K562 (cell line): Measurements from ENCODE around the gene SLC10A4. TPM values are rescaled to one million over a fixed set of nuclear protein-coding genes. Genes with fewer than 3 reads are reported as not detected.

Experiments
- CBX1 ChIP-seq: sonication (generic); IDR thresholded peaks from 2 replicates; pipeline ENCODE4 v1.6.1; 2016; ENCODE audit warnings: antibody characterized with exemption, low read depth, mild to moderate bottlenecking
- CHD4 ChIP-seq: fragments of 200-600 bp; sonication (generic); IDR thresholded peaks from 3 replicates; pipeline ENCODE4 v1.6.1; 2012; ENCODE audit warnings: low read depth, mild to moderate bottlenecking, mixed read lengths, low read length, inconsistent platforms; ENCODE audit not compliant: insufficient read depth, insufficient replicate concordance, poor library complexity, severe bottlenecking
- DMBX1 ChIP-seq: fragments of 250-450 bp; sonication (Bioruptor Pico); IDR thresholded peaks from 2 replicates; pipeline ENCODE4 v1.8.0; 2022; ENCODE audit warnings: inconsistent platforms, mild to moderate bottlenecking, moderate library complexity, borderline replicate concordance
- ESRRA ChIP-seq: fragments of 450-650 bp; IDR thresholded peaks from 2 replicates; pipeline ENCODE4 v1.6.1; 2014; ENCODE audit warnings: low read depth, mild to moderate bottlenecking, moderate library complexity, borderline replicate concordance
- HMGN3 ChIP-seq: IDR thresholded peaks from 2 replicates; pipeline ENCODE4 v1.6.1; 2011; ENCODE audit warnings: borderline replicate concordance, low read depth, mild to moderate bottlenecking, mixed read lengths, low read length; ENCODE audit not compliant: insufficient read length; ENCODE audit errors: extremely low read depth
- KHSRP ChIP-seq: fragments of 450-650 bp; IDR thresholded peaks from 2 replicates; pipeline ENCODE4 v1.6.1; 2017
- LEF1 ChIP-seq: fragments of 450-650 bp; IDR thresholded peaks from 2 replicates; pipeline ENCODE4 v1.6.1; 2016; ENCODE audit warnings: mild to moderate bottlenecking
- POLR2AphosphoS5 ChIP-seq: IDR thresholded peaks from 2 replicates; pipeline ENCODE4 v1.6.1; 2011; ENCODE audit warnings: mild to moderate bottlenecking, low read depth, low read length, moderate library complexity; ENCODE audit not compliant: control insufficient read depth, insufficient read depth
- SRSF1 ChIP-seq: fragments of 200-400 bp; formaldehyde crosslinking; IDR thresholded peaks from 2 replicates; pipeline ENCODE4 v1.6.1; 2017; ENCODE audit warnings: mild to moderate bottlenecking, low read depth, low read length, moderate library complexity
- TCF3 ChIP-seq: sonication (generic); formaldehyde crosslinking; IDR thresholded peaks from 2 replicates; pipeline ENCODE4 v1.4.0; 2020; ENCODE audit warnings: mild to moderate bottlenecking, missing genetic modification reagents
- ZNF140 ChIP-seq: fragments of 250-450 bp; sonication (Bioruptor Pico); IDR thresholded peaks from 2 replicates; pipeline ENCODE4 v1.8.0; 2021; ENCODE audit warnings: moderate library complexity, mild to moderate bottlenecking, inconsistent platforms
- ZNF253 ChIP-seq: fragments of 250-450 bp; sonication (Bioruptor Pico); conservative IDR thresholded peaks from 2 replicates; pipeline ENCODE4 v1.6.1; 2021; ENCODE audit warnings: mild to moderate bottlenecking
- ZNF444 ChIP-seq: fragments of 250-450 bp; sonication (Bioruptor Pico); IDR thresholded peaks from 2 replicates; pipeline ENCODE4 v1.4.0; 2020; ENCODE audit warnings: mild to moderate bottlenecking, moderate library complexity
- ZNF780A ChIP-seq: fragments of 250-450 bp; sonication (Bioruptor Pico); IDR thresholded peaks from 2 replicates; pipeline ENCODE4 v1.5.0; 2021; ENCODE audit warnings: mild to moderate bottlenecking
- ZSCAN29 ChIP-seq: fragments of 450-650 bp; IDR thresholded peaks from 2 replicates; pipeline ENCODE4 v1.6.1; 2017
- polyA plus RNA-seq, 8 experiments: library from polyadenylated mRNA; depleted of rRNA in 4 of 8; stranded (reverse) in 5 of 8; unstranded in 3 of 8; fragments of >200 nt; fragmentation: Nextera tagmentation in 2 of 8; fragmentation: Illumina TruSeq in 1 of 8; extraction: Ambion mirVana in 2 of 8; extraction: Trizol in 1 of 8; gene quantifications; 2 replicates each; pipeline versions ENCODE4 v1.2.1 to v1.2.3, GENCODE V29; 2011 to 2014; ENCODE audit warnings: inconsistent platforms in 1 of 8, missing spikeins in 1 of 8
- total RNA-seq, 7 experiments: library from RNA; depleted of rRNA in 6 of 7; stranded (reverse); fragments of >200 nt in 6 of 7; fragmentation: Illumina TruSeq in 2 of 7; extraction: Trizol in 2 of 7; gene quantifications; 2 replicates each; pipeline versions ENCODE4 v1.2.1 to v1.2.3, GENCODE V29; 2011 to 2021; ENCODE audit warnings: low replicate concordance in 1 of 7
- TF ChIP-seq, protein P1 (sequence below): sonication (generic); formaldehyde crosslinking; IDR thresholded peaks from 2 replicates; pipeline ENCODE4 v1.8.1; 2022; ENCODE audit warnings: missing genetic modification reagents
- TF ChIP-seq, protein P2 (sequence below): fragments of 250-450 bp; sonication (Bioruptor Pico); IDR thresholded peaks from 2 replicates; pipeline ENCODE4 v1.9.0; 2021; ENCODE audit warnings: mild to moderate bottlenecking, inconsistent platforms
- TF ChIP-seq, protein P3 (sequence below): fragments of 450-650 bp; IDR thresholded peaks from 2 replicates; pipeline ENCODE4 v1.6.1; 2018; ENCODE audit warnings: mild to moderate bottlenecking, low read depth; ENCODE audit not compliant: partially characterized antibody
- TF ChIP-seq, protein P4 (sequence below): sonication (generic); formaldehyde crosslinking; IDR thresholded peaks from 2 replicates; pipeline ENCODE4 v1.8.0; 2023; ENCODE audit warnings: mild to moderate bottlenecking, missing genetic modification reagents

SLC10A4 gene
- total and polyA plus RNA-seq, 9 of the 15 experiments (the other 6 are each of a cell fraction or from before 2014, with no cell fraction given), result 2.5 to 16.9 (median 9.3) TPM

DNA sequence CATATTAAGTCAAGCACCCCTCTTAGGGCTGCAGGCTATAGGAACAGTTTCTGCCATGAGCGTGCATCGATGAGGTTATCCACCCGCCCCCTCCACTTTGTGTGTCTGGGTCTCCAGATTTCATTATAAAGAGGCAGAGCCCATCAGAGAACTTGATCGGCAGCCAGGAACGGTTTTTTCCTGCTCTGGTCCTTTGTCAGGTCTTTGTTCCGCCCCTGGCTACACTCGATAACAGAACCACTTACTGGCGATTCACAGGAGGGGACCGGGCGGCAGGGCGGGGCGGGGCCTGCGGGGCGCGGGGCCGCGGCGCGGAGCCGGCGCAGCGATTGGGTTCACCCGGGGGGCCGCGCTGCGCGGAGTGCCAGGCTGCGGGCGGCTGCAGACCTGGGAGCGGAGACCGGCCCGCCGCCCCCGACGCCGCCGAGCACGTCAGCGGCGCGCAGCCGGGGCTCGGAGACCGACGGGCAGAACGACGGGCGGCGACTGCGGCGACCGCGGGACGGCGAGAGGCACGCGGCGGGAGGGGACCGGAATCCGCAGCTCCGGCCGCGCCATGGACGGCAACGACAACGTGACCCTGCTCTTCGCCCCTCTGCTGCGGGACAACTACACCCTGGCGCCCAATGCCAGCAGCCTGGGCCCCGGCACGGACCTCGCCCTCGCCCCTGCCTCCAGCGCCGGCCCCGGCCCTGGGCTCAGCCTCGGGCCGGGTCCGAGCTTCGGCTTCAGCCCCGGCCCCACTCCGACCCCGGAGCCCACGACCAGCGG is at the start of gene SLC10A4 (continued):
- TF ChIP-seq CHD4 (no peak), TCF3 (CRISPR knock-in tag) (peak; percentile 58), DMBX1 (CRISPR knock-in tag) (no peak), CBX1 (no peak), ZNF253 (CRISPR knock-in tag) (no peak), LEF1 (no peak), ESRRA (no peak), HMGN3 (peak; percentile 58), POLR2AphosphoS5 (peak; percentile 19; the same call in 1 of the 2 replicates), ZNF444 (no peak), SRSF1 (no peak), ZNF780A (CRISPR knock-in tag) (no peak), KHSRP (no peak), ZNF140 (CRISPR knock-in tag) (no peak), ZSCAN29 (no peak)
- TF ChIP-seq, protein P1, sequence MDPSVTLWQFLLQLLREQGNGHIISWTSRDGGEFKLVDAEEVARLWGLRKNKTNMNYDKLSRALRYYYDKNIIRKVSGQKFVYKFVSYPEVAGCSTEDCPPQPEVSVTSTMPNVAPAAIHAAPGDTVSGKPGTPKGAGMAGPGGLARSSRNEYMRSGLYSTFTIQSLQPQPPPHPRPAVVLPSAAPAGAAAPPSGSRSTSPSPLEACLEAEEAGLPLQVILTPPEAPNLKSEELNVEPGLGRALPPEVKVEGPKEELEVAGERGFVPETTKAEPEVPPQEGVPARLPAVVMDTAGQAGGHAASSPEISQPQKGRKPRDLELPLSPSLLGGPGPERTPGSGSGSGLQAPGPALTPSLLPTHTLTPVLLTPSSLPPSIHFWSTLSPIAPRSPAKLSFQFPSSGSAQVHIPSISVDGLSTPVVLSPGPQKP (CRISPR knock-in tag), result no peak
- TF ChIP-seq, protein P2, sequence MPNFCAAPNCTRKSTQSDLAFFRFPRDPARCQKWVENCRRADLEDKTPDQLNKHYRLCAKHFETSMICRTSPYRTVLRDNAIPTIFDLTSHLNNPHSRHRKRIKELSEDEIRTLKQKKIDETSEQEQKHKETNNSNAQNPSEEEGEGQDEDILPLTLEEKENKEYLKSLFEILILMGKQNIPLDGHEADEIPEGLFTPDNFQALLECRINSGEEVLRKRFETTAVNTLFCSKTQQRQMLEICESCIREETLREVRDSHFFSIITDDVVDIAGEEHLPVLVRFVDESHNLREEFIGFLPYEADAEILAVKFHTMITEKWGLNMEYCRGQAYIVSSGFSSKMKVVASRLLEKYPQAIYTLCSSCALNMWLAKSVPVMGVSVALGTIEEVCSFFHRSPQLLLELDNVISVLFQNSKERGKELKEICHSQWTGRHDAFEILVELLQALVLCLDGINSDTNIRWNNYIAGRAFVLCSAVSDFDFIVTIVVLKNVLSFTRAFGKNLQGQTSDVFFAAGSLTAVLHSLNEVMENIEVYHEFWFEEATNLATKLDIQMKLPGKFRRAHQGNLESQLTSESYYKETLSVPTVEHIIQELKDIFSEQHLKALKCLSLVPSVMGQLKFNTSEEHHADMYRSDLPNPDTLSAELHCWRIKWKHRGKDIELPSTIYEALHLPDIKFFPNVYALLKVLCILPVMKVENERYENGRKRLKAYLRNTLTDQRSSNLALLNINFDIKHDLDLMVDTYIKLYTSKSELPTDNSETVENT (CRISPR knock-in tag), result no peak
- TF ChIP-seq, protein P3, sequence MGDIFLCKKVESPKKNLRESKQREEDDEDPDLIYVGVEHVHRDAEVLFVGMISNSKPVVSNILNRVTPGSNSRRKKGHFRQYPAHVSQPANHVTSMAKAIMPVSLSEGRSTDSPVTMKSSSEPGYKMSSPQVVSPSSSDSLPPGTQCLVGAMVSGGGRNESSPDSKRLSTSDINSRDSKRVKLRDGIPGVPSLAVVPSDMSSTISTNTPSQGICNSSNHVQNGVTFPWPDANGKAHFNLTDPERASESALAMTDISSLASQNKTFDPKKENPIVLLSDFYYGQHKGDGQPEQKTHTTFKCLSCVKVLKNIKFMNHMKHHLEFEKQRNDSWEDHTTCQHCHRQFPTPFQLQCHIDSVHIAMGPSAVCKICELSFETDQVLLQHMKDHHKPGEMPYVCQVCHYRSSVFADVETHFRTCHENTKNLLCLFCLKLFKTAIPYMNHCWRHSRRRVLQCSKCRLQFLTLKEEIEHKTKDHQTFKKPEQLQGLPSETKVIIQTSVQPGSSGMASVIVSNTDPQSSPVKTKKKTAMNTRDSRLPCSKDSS, result no peak
- TF ChIP-seq, protein P4, sequence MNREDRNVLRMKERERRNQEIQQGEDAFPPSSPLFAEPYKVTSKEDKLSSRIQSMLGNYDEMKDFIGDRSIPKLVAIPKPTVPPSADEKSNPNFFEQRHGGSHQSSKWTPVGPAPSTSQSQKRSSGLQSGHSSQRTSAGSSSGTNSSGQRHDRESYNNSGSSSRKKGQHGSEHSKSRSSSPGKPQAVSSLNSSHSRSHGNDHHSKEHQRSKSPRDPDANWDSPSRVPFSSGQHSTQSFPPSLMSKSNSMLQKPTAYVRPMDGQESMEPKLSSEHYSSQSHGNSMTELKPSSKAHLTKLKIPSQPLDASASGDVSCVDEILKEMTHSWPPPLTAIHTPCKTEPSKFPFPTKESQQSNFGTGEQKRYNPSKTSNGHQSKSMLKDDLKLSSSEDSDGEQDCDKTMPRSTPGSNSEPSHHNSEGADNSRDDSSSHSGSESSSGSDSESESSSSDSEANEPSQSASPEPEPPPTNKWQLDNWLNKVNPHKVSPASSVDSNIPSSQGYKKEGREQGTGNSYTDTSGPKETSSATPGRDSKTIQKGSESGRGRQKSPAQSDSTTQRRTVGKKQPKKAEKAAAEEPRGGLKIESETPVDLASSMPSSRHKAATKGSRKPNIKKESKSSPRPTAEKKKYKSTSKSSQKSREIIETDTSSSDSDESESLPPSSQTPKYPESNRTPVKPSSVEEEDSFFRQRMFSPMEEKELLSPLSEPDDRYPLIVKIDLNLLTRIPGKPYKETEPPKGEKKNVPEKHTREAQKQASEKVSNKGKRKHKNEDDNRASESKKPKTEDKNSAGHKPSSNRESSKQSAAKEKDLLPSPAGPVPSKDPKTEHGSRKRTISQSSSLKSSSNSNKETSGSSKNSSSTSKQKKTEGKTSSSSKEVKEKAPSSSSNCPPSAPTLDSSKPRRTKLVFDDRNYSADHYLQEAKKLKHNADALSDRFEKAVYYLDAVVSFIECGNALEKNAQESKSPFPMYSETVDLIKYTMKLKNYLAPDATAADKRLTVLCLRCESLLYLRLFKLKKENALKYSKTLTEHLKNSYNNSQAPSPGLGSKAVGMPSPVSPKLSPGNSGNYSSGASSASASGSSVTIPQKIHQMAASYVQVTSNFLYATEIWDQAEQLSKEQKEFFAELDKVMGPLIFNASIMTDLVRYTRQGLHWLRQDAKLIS (CRISPR knock-in tag), result no peak
